Measurements from ENCODE around the gene KRAS.

GRCh38 chr12:25293653-25294052, 42.9 kb upstream of the KRAS start:
- TF ChIP-seq CTCF (IDR thresholded peaks at IDR 0.05), result no peak
- no peak for TF ChIP-seq POLR2A (IDR thresholded peaks at IDR 0.05)

Data from body of pancreas (tissue), 4 donors.